Hepatocyte (in vitro differentiated cells): ENCODE results near the gene UTS2B.

Source experiments
- CTCF ChIP-seq: fragments of 200-600 bp; sonication (generic); IDR thresholded peaks from 2 replicates; pipeline ENCODE4 v1.5.1; 2016; ENCODE audit warnings: antibody characterized with exemption, mild to moderate bottlenecking; ENCODE audit not compliant: poor library complexity
- EZH2 ChIP-seq: fragments of 200-600 bp; sonication (generic); IDR thresholded peaks from 2 replicates; pipeline ENCODE4 v1.6.1; 2016; ENCODE audit warnings: antibody characterized with exemption, mild to moderate bottlenecking, borderline replicate concordance
- EZH2phosphoT487 ChIP-seq: fragments of 200-600 bp; sonication (generic); IDR thresholded peaks from one replicate; pipeline ENCODE4 v1.6.1; 2018; ENCODE audit warnings: antibody characterized with exemption, mild to moderate bottlenecking, low read depth, moderate library complexity; ENCODE audit not compliant: unreplicated experiment, severe bottlenecking

DNA sequence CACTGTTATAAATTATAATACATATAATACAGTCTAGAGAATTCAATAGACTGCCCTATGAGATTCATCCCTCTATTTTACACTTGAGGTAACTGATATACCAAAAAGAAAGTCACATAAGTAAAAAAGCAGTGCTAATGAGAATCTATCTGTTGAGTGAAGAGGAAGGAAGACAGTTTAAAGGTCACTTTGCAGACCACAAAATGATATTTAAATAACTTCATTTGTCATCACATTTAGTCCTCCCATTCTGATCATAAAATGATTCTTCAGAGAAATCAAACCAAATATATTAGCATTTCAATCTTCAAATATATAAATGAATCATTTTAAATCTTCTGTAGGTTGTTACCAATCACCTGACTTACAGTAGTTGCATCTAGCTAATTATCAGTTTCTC, 61.6 kb downstream of the UTS2B start:
- TF ChIP-seq CTCF (no peak), EZH2 (no peak), EZH2phosphoT487 (no peak)
